ENCODE data around the gene BMP7.

DNA sequence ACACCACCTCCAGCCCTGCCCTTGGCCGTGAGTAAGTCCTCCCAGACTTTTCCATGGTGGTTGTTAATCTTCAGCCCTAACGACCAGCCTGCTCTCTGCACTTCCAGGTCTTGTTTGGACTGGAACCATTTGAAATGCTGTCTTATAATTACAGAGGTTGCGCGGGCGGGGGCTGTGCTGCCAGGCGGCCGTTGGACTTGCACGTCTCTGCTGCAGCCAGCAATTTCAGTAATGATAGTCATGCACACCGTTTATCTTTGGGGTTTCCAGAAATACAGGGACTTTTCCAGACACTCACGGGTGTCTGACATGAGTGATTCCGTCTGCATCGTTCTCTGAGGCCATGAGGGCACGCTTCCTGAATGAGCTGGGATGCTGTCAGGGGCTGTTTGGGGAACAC is 118.2 kb downstream of the BMP7 start:
- TF ChIP-seq POLR2A (IDR thresholded peaks at IDR 0.05) (no peak), EP300 (IDR thresholded peaks at IDR 0.05) (no peak)
- TF ChIP-seq, protein P1, sequence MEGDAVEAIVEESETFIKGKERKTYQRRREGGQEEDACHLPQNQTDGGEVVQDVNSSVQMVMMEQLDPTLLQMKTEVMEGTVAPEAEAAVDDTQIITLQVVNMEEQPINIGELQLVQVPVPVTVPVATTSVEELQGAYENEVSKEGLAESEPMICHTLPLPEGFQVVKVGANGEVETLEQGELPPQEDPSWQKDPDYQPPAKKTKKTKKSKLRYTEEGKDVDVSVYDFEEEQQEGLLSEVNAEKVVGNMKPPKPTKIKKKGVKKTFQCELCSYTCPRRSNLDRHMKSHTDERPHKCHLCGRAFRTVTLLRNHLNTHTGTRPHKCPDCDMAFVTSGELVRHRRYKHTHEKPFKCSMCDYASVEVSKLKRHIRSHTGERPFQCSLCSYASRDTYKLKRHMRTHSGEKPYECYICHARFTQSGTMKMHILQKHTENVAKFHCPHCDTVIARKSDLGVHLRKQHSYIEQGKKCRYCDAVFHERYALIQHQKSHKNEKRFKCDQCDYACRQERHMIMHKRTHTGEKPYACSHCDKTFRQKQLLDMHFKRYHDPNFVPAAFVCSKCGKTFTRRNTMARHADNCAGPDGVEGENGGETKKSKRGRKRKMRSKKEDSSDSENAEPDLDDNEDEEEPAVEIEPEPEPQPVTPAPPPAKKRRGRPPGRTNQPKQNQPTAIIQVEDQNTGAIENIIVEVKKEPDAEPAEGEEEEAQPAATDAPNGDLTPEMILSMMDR (IDR thresholded peaks at IDR 0.05) = no peak

Measured in sigmoid colon (tissue), 4 donors.